ENCODE results near the gene ECHDC1.

GRCh38 chr6:127273499-127273898, 69.9 kb downstream of the ECHDC1 start:
- no peak for TF ChIP-seq CTCF (IDR thresholded peaks at IDR 0.05)
- TF ChIP-seq POLR2A (IDR thresholded peaks at IDR 0.05): no peak
- TF ChIP-seq POLR2AphosphoS5 (IDR thresholded peaks at IDR 0.05): no peak
